Osteocyte (in vitro differentiated cells): Measurements from ENCODE around the gene GSE1. TPM values are rescaled to one million over a fixed set of nuclear protein-coding genes. Genes with fewer than 3 reads are reported as not detected.

Source experiments
- DNase-seq: peaks from one replicate; pipeline ENCODE4 v3.0.0; 2021; ENCODE audit warnings: mixed read lengths; ENCODE audit not compliant: unreplicated experiment; ENCODE audit errors: extremely low spot score
- H3K27ac Mint-ChIP-seq: one replicate; pipeline ENCODE4 v1.8.0; 2021; ENCODE audit warnings: mild to moderate bottlenecking, mixed read lengths; ENCODE audit not compliant: unreplicated experiment
- H3K27me3 Mint-ChIP-seq: one replicate; pipeline ENCODE4 v1.8.0; 2021; ENCODE audit warnings: mixed read lengths; ENCODE audit not compliant: unreplicated experiment
- H3K36me3 Mint-ChIP-seq: one replicate; pipeline ENCODE4 v1.8.0; 2021; ENCODE audit warnings: mixed read lengths; ENCODE audit not compliant: unreplicated experiment
- H3K4me1 Mint-ChIP-seq: one replicate; pipeline ENCODE4 v1.8.0; 2021; ENCODE audit warnings: mixed read lengths; ENCODE audit not compliant: unreplicated experiment
- H3K4me3 Mint-ChIP-seq: one replicate; pipeline ENCODE4 v1.8.0; 2021; ENCODE audit warnings: mild to moderate bottlenecking, moderate library complexity, mixed read lengths; ENCODE audit not compliant: unreplicated experiment
- H3K9me3 Mint-ChIP-seq: one replicate; pipeline ENCODE4 v1.8.0; 2021; ENCODE audit warnings: mixed read lengths; ENCODE audit not compliant: unreplicated experiment
- total RNA-seq: library from RNA; stranded (reverse); gene quantifications from 2 replicates; pipeline ENCODE4 v1.2.1, GENCODE V29; 2021
- TF ChIP-seq, protein P1 (sequence below): fragments of 200-600 bp; sonication (generic); IDR thresholded peaks from 2 replicates; pipeline ENCODE4 v1.5.0; 2021; ENCODE audit warnings: antibody characterized with exemption, mild to moderate bottlenecking, moderate library complexity

The GSE1 gene
- total RNA-seq, 1 donor from 2014 or later = 64.1 TPM

DNA sequence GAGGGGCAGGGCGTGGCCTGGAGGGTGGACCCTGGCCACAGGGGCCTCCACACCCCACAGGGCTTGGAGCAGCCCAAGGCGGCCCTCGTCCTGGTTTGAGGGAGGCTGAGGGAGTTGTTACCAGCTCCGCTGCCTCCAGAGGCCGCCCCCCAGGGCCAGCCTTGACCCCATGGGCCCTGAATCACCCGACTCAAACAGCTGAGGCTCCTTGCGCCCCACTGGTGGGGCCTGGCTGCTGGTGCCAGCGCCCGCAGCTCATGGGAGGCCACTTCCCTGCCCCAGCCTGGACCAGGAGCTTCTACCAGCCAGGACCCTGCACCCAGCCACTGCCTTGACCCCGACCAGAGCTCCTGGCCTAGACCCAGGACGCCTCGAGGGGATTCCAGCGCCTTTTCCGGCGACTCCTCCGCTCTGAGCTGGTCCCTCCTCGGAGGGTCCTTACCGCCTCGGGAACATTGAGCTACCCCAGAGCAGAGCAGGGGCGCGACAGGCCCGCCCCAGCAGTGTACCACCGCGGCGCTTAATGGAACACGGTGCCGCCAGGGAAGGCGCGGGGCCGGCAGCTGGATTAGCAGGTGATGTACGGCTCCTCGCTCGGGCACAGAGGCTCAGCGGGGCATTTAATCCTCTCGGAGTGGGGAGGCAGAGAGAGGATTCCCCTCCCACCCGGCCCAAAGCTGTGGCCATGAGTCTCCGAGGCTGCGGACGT, 37.2 kb downstream of the GSE1 start:
- Mint-ChIP-seq H3K9me3 (no peaks in the 10 kb centered on the region), H3K4me1 (peaks cover 13% of the 10 kb centered on the region), H3K4me3 (no peak overlapping the region), H3K27ac (no peak overlapping the region), H3K36me3 (peaks cover 3% of the 10 kb centered on the region), H3K27me3 (no peaks in the 10 kb centered on the region)
- TF ChIP-seq, protein P1, sequence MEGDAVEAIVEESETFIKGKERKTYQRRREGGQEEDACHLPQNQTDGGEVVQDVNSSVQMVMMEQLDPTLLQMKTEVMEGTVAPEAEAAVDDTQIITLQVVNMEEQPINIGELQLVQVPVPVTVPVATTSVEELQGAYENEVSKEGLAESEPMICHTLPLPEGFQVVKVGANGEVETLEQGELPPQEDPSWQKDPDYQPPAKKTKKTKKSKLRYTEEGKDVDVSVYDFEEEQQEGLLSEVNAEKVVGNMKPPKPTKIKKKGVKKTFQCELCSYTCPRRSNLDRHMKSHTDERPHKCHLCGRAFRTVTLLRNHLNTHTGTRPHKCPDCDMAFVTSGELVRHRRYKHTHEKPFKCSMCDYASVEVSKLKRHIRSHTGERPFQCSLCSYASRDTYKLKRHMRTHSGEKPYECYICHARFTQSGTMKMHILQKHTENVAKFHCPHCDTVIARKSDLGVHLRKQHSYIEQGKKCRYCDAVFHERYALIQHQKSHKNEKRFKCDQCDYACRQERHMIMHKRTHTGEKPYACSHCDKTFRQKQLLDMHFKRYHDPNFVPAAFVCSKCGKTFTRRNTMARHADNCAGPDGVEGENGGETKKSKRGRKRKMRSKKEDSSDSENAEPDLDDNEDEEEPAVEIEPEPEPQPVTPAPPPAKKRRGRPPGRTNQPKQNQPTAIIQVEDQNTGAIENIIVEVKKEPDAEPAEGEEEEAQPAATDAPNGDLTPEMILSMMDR = no peak
- DNase-seq = no peak

DNA sequence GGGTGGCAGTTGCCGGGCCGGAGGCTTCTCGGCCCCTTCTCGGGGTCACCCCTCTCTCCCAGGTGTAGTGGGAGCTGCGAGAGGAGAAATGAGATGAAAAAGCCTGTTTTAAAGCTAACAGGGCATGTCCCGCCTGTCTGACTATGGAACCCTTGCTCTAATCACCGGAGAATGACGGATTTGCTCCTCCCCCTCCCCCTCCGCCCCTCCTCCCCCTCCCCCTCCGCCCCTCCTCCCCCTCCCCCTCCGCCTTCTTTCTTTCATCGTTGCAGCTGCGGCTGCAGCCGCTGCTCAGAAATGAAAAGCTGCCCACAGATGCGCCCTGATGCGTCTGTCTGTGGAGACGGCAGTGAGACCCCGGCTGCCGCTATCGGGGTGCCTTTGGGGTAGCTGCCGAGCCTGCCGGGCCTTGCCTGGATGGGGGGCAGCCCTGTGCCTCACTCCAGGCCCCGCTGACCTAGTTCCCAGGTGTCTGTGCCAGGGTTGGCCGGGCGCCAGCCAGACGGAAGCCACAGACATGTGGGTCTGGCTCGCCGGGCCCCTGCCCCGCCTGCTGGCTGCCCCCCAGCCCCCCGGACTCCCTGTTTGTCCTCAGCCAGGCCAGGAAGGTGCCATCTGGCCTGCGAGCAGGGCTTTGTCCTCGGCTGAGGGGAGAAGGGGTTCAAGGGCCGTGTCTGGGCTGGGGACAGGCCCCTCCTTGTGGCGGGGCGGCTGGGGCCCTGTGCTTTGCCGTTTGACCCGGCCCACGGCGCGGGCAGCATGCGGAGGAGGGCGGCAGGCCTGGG, 37.9 kb downstream of the GSE1 start:
- no peaks in the 10 kb centered on the region for H3K27me3 Mint-ChIP-seq
- no peak overlapping the region for H3K27ac Mint-ChIP-seq
- H3K9me3 Mint-ChIP-seq = no peaks in the 10 kb centered on the region
- TF ChIP-seq, protein P1 = no peak
- H3K36me3 Mint-ChIP-seq = peaks cover 3% of the 10 kb centered on the region
- peaks cover 13% of the 10 kb centered on the region for H3K4me1 Mint-ChIP-seq
- no peak for DNase-seq
- H3K4me3 Mint-ChIP-seq = no peak overlapping the region

DNA sequence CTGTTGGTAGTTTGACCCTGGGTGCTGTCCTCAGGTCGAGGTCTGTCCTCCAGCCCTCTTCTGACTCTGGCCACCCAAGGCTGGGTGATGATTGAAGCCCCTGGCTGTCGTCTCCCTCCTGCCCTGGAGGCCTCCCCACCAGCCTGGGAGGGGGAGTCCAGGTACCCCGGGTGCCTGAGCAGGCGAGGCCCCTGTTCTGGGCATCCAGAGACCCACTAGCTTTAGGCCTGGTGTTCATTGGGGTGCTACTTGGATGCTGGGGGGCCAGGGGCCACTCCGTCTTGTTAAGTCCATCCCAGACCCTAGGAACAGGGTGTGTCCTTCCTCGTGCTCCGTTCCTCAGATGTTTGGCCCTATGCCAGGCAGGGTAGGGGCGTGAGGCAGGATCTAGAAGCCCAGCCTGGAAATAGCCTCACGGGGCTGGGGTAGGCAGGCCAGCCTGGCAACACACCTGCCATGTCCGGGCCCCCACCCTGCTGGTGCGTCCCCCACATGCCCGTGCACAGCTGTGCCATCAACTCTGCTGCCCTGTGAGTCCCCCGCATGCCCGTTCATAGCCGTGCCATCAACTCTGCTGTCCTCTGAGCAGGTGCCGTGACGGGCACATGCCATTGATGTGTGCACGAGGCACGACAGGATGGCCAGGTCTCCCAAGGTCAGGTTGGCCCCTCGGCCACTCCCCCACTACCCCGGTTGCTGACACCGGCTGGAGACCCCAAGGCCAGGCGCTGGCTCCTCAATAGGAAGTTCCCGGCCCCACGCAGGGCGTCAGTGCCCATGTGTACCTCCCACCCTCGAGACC, 38.7 kb downstream of the GSE1 start:
- no peak overlapping the region for H3K4me3 Mint-ChIP-seq
- no peaks in the 10 kb centered on the region for H3K9me3 Mint-ChIP-seq
- no peak overlapping the region for H3K27ac Mint-ChIP-seq
- DNase-seq = no peak
- TF ChIP-seq, protein P1 = no peak
- H3K27me3 Mint-ChIP-seq = no peaks in the 10 kb centered on the region
- H3K4me1 Mint-ChIP-seq = peaks cover 13% of the 10 kb centered on the region
- peaks cover 8% of the 10 kb centered on the region for H3K36me3 Mint-ChIP-seq

DNA sequence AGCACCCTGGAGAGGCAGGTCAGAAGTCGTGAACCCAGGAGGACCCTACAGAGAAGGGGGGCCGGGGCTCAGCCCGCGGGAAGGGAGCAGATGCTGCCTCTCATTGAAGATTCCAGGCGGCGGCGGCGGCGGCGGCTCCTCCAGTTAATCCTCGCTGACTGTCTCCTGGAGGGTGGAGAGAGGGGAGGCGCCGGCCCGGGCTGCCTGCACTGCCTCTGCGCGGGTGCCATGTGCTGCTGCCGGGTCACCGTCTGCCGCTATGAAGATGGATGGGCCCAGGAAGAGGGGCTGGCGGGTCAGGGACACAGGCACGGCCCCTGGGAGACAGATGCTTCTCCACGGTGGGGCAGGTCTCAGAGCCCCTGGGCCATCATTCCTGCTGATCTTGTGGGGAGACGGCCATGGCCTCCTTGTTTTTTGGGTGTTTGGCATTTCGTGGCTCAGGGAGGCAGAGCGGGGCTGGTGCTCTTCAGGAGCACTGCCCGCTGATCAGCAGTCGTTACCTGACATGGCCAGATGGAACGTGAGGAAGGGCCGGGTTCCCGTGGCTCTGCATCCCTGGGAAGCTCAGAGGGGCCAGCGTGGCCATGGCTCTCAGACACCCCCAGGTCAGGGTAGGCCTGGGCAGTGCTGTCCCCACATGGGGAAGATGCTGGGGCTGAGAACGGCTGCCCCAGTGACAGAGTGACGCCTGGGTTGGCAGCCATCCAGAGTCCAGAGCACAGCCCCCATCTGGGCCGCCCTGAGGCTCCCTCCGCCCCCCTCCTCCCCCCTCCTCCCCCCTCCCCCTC, 39.5 kb downstream of the GSE1 start:
- H3K27ac Mint-ChIP-seq = no peak overlapping the region
- peaks cover 12% of the 10 kb centered on the region for H3K36me3 Mint-ChIP-seq
- no peak overlapping the region for H3K4me3 Mint-ChIP-seq
- TF ChIP-seq, protein P1 = no peak
- DNase-seq = no peak
- no peaks in the 10 kb centered on the region for H3K9me3 Mint-ChIP-seq
- no peaks in the 10 kb centered on the region for H3K27me3 Mint-ChIP-seq
- H3K4me1 Mint-ChIP-seq = peaks cover 13% of the 10 kb centered on the region
